Measurements from ENCODE around the gene EPHA6.
"Not testable (repeated sequence)": the region's sequence is repeated elsewhere in the genome, so short reads cannot be mapped to it uniquely, and the experiment has no call there.

The EPHA6 gene

DNA sequence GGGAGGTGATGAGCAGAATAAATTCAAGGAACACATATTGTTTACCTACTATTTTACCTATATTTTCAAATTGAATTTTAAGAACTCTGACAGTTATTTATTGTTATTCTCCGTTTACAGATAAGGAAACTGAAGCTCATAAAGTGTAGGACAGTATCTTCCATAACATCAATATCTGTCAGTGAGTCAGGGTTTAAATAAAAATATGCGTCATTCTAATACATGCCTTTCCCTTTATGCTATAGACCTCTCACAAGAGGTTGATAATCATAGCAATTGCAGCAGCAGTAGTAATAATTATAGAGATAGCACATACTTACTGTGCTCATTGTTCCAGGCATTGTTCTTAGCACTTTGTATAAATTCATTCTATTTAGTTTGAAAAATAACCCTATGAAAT lies 101.1 kb downstream of the EPHA6 start:
- no peak for DNase-seq (ENCODE audit: low spot score)

DNA sequence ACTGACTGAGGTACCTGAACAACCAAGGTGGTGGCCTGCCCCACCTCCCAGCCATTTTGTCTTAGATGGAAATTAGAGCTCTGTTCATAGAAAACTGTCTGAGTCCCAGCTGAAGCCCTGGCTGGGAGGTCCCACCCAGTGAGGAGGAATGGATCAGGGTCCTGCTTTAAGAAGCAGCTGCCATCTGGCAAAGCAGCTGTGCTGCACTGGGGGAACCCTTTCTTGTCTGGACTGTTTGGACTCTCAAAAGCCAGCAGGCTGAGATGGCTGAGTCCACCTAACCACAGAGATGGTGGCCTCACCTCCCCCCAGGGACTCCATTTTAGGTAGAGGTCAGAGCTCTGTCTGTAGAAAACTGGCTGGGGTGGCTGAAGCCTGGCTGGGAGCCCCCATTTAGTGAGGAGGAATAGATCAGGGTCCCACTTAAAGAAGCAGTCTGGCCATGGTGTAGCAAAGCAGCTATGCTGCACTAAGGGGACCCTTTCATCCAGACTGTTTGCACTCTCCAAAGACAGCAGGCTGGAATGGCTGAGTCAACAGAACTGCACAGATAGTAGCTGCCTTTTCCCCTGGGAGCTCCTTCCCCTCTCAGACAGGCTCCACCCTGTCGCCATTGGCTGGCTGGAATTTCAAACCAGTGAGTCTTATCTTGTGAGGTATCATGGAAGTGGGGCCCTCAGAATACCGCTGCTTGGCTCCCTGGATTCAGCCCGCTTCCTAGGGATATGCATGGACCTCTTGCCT lies 116.9 kb downstream of the EPHA6 start:
- DNase-seq (ENCODE audit: low spot score): no peak

DNA sequence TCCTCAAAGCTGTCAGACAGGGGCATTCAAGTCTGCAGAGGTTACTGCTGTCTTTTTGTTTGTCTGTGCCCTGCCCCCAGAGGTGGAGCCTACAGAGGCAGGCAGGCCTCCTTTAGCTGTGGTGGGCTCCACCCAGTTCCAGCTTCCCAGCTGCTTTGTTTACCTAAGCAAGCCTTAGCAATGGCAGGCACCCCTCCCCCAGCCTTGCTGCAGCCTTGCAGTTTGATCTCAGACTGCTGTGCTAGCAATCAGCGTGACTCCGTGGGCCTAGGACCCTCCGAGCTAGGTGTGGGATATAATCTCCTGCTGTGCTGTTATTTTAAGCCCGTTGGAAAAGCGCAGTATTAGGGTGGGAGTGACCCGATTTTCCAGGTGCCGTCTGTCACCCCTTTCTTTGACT lies 127.7 kb downstream of the EPHA6 start:
- DNase-seq (ENCODE audit: low spot score): not testable (repeated sequence)

DNA sequence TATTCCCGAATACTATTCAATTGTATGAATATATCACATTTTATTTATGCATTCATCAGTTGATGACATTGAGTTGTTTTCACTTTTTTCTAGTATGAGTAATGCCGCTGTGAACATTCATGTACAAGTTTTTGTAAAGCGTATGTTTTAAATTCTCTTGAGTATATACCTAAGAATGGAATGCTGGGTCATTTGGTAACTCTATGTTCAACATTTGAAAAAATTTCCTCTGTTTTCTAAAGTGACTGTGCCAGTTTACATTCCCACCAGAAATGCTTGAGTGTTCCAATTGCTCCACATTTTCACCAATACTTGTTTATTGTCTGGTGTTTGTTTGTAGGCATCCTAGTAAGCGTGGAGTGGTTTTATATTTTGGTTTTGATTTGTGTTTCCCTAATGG lies 144.5 kb downstream of the EPHA6 start:
- no peak for DNase-seq (ENCODE audit: low spot score)

DNA sequence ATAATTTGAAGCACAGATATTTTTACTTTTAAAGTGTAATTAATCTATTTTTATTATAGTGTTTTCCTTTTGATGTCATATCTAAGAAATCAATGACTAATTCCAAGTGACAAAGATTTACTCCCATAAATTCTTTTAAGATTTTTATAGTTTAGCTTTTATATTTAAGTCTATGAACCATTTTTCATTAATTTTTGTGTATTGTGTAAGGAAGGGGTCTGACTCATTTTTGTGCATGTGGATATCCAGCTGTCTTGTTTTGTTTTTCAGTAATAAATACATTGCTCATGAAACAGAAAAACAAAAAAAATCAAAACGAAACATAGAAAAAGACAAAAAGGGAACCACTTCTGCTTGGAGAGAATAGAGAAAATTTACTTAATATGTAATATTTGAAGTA lies 145.1 kb downstream of the EPHA6 start:
- no peak for DNase-seq (ENCODE audit: low spot score)

DNA sequence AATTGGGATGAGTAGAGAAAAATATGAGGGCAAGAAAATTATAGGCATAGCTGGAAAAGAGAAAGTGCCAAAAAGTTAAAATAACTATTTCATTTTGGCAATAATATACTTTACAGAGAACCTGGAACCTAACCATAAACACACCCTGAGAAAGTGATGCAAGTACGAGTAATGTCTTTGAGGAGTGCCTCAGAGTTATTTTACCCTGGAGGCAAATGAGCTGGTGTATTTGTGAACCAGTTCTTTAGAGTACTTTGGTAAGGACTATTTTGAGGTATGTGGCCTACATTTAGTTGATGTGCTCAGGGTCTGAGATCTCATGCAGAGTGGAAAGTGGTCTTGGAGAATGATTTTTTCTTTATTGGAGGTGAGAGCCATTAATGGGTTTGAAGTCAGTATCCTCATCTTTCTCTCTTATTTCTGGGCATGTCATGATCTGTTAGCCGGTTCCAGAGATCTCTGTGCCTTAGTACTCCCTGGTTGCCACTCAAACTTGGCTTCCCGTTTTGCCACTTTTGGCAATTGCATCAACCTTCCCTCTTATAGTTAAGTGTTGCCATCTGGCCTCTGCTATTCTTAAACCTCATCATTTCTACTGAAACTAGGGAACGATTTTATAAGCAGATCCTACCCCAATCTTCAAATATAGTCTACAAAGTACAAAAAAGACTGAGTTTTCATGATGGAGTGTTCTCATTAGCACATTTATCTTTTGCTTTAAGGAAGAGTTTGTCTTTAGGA lies 145.7 kb downstream of the EPHA6 start:
- DNase-seq (ENCODE audit: low spot score): peak; percentile 14

DNA sequence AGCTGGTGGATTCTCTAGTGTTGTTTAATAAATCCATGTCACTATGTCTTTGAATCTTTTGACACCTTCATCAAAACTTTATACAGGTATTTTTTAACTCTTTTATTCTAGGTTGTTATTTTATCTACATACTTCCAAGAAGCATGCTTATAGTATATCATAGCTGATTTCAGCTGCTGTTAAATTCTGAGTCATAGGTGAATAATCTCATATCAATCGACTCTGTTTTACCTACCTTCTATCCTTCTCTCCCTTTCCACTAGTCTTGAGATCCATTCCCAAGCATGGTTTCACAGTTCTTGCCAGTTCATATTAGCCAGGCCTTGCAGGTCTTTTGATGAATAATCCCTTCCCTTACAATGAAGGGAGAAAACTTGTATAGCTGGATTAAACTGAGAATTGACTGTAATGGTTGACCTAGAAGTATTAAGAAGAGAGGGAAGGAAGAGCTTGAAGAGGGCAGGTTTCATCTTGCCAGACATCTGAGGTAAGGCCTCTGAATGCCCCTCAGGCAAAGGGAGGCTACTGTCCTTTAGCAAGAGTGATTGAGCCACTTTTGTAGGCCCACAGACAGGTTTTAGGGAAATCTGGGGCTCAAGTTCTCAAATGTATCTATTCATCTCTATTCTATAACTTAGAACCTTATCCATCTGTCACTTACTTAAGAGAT lies 146.4 kb downstream of the EPHA6 start:
- no peak for DNase-seq (ENCODE audit: low spot score)

DNA sequence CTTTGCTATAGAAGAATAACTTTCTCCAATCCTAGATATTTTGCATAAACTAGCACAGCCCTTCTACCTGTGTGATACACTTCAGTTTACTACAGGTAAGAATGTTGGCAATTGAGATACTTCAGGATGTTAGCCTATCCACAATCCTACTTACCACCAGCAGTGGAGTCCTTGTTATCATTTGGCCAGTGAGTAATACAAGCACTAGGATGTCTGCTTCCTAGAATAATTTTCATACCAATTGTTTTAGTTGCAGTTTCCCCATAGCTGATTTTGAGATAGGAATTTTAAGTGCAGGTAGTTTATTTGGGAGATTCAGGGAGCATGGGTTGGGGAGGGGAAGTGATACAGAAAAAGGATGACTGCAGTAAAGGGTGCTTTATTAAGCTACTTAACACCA lies 147.2 kb downstream of the EPHA6 start:
- no peak for DNase-seq (ENCODE audit: low spot score)

DNA sequence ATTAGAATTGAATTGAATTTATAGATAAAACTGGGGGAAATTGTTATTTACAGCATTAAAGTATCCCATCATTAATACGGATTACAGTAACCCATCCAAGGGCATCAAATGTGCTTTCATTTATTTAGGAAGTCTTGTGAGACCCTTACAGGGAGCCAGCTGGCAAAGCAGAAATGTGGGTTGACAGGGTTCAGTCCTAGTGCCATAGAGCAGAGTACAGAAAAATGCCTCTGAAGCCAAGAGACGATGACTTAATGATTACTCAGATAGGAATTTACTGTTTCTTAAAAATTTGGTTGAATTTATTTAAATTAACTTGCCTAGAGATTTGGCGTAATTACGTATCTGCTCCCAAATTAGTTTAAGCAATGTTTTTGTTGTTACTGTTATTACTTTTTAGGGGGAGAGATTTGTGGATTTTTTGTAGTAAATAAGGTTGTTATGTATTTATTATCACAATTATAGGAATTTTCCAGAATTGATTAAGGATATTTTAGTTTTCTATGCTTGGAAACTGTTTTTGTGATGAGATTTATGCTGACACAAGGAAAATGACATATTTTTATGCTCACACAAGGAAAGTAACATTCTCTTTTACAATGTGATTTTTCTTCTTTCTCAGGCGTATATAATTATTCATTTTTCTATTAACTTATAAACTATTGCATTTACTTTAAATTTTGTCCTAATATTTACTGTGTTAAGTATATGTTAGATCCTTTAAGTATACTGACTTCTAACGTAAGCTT lies 152.0 kb downstream of the EPHA6 start:
- DNase-seq (ENCODE audit: low spot score): no peak

DNA sequence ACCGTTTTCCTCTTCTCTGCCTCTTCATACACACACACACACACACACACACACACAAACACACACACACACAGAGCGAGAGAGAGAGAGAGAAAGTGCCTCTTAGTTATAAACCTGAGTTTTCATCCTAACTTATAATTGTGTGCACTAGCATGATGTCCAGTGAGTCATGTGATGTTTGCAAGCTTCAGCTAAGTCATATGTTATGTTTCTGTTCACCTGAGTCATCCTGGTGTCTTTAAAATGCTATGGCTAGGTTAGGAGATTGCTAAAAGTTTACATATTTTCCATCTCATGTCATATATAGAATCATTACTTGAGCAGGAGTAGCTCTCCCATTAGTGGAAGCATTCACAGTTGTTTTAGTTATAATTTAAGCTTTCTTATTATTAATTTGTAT lies 155.8 kb downstream of the EPHA6 start:
- DNase-seq (ENCODE audit: low spot score): no peak

DNA sequence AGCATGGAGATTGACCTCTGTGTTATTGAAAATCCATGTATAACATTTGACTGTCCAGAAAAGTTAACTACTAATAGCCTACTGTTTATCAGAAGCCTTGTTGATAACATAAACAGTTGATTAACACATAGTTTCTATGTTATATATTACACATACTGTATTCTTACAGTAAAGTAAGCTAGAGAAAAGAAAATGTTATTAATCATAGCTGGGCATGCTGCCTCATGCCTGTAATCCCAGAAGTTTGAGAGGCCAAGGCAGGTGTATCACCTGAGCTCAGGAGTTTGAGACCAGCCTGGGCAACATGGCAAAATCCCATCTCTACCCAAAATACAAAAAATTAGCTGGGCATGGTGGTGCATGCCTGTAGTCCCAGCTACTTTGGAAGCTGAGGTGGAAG lies 163.3 kb downstream of the EPHA6 start:
- no peak for DNase-seq (ENCODE audit: low spot score)

DNA sequence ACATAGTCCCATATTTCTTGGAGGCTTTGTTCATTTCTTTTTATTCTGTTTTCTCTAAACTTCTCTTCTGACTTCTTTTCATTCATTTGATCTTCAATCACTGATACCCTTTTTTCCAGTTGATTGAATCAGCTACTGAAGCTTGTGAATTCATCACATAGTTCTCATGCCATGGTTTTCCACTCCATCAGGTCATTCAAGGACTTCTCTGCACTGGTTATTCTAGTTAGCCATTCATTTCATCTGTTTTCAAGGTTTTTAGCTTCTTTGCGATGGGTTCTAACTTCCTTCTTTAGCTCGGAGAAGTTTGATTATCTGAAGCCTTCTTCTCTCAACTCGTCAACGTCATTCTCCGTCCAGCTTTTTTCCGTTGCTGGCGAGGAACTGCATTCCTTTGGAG lies 169.3 kb downstream of the EPHA6 start:
- not testable (repeated sequence) for DNase-seq (ENCODE audit: low spot score)

DNA sequence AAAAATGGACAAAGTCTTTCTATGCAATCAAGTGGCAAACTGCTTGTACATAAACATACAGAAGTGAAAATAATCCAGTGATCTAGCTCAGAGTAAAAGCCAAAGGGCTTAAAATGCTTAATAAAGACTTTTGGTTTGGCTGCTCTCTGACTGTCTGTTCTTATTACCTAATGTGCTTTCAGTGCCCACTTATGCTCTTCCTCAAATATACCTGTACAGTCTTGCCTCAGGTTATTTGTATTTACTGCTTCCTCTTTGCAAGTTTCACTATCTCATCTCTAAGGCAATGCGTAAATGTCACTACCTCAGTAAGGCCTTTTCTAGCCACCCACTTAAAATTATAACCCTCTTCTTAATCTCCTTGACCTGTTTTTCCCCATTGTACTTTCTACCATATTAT lies 171.8 kb downstream of the EPHA6 start:
- DNase-seq (ENCODE audit: low spot score): no peak

DNA sequence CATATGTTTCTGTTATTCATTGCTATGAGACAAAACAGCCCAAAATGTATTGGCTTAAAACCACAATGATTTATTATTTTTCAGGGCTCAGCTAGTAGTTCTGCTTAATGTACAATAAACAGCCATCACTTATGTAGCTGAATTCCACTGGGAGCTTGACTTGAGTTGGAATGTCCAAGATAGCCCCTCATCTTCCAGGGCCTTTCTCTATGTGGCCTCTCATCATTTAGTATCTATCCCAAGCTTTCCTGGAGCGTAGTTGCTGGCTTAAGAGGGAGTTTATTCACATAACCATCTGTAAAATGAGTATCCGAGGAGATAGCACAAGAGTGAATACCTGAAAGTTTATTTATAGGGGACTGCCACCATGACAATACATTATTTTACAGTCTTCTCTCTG lies 176.8 kb downstream of the EPHA6 start:
- no peak for DNase-seq (ENCODE audit: low spot score)

DNA sequence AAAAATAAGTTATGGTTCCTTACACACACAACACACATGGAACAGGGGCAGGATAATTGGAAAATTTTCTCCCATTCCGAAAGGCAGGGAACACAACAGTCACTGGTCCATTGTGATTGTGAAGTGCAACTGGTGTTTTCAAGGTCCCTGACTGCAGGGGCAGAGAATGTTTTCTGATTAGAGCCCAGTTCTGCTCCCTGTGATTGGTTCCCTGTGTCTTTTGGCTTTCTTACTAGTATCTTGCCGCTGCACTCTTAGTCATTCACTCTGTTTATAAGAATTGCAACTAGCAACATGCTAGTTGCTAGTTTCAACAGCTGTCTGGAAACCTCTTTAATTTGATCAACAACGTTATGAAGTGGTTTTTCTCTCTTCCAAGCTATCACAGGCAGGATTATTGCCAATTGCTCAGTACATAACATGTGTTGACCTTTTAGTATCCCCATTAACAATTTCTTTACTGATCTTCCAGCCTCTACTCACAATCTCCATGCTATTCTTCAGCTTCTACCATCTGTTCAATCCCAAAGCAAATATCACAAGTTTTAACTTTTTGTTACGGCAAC lies 177.5 kb downstream of the EPHA6 start:
- no peak for DNase-seq (ENCODE audit: low spot score)

DNA sequence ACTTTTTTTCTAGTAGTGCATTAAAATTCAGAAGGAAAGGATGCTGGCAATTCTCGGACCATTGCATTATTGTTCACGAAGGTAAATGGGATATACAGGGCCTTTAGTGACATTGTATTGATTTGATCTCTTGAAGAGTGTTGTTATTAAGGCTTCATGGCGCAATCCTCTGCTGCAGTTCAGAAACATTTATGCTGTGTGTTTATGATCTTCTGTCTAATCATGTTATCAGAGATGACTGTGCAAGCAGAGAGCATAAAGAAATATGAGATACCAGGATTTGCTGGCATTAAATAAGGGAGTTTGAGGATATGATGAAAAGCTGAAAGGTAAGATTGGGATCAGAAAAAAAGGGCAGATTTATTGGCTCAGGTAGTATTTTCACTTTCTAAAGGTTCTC lies 180.6 kb downstream of the EPHA6 start:
- no peak for DNase-seq (ENCODE audit: low spot score)

DNA sequence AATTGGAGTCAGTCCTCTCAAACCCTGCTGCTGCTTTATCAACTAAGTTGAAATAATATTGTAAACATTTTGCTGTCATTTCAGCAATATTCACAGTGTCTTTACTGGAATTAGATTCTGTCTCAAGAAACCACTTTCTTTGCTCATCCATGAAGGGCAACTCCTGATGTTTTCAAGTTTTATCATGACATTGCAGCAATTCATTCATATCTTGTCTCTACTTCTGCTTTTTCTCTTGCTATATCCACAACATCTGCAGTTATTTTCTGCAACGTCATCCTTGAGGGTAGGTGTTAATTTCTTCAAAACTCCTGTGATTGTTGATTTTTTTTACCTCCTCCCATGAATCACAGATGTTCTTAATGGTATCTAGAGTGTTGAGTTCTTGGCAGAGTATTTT lies 181.6 kb downstream of the EPHA6 start:
- DNase-seq (ENCODE audit: low spot score): no peak

DNA sequence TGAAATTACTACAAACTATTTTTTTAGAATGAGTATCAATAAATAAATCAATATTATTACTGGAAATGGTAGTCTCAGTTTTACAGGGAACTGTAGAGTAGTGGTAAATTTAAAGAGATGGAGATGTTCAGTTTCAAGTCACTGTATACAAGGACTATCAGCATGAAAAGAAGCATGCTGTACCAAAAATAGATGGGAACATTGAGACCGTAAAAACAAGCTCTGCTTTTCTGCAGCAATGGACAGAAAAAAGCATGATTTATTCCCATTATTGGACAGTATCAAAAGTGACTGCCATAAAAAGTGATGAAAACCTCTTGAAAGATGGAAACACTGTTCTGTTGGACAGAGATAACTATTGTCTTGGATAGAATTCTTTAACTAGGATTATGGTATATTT lies 187.2 kb downstream of the EPHA6 start:
- no peak for DNase-seq (ENCODE audit: low spot score)

DNA sequence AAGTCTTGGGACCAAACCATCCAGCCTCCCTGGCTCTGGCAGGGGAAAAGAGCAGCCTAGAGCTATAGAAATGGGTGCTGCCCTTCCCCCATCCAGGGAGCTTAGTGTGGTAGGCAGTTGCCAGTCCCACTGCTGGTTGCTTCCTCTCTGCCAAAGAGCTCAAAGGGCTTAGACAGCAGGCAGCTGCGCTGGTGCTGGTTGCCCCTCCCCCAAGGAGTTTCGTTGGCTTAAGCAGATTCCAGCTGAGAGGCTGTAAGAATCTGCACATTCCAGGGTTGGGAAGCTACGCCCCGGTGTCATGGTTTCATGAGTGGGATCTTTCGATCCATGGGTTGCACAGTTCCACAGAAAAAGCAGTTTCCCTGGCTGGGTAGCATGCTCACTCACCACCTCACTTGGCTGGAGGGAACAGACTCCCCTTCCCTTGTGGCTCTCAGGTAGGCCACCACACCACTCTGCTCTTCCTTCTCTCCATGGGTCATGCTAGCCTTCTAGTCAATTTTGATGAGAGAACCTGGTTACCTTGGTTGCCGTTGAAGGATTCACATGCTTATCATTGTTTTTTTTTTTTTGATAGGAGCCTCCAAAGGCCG lies 195.1 kb downstream of the EPHA6 start:
- no peak for DNase-seq (ENCODE audit: low spot score)

DNA sequence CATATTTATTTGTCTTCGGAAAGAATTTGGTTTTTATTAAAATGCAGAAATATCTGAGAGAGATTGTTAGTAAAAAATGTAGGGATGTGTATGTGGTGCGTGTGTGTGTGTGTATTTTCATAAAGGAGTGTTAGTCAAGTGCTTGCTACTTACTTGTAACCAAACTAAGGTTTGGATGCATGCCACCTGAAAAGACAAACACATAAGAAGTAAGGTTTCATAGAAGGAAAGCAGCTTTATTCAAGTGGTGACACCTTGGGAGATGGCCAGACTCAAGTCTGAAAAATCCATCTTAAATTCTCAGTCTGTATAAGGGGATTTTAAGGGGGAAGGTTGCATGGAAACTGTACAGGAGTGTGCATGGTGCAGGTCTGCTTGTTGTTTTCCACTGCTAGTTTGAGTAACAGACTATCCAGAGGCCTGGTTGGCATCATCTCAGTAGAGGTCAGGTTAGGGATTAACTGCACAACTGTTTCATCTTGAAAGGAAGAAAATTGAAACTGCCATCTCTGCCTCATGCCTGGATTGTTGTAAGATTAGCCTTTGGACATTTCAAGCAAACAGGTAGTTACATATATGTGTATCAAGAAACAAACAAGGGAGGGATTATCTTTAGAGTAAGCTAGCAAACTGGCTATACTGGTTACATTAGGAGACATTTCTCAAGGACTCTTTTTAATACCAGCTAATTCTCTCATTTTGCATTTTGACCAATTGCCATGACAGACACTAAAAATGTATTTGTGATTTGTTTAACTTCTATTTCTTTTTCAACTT lies 196.7 kb downstream of the EPHA6 start:
- no peak for DNase-seq (ENCODE audit: low spot score)

DNA sequence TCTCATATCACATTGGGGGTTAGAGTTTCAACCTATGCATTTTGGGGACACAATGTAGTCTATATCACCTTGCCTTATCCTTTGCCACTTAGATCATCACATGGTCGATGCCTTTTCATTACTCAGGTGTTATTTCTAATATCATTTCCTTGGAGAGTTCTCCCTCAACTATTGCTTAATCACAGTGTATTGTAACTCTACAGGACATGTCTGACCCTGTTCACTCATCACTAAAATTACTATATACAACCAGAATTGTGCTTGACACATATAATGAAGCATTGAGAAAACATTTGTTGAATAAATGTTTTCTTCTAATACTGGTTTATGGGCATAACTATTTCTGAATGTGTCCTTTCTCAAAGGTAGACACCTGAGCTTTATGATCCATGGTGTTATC lies 207.4 kb downstream of the EPHA6 start:
- no peak for DNase-seq (ENCODE audit: low spot score)

Data from Ammon's horn (tissue), 1 donor.